SK-N-SH (cell line): ENCODE measurements around the gene MSX1. TPM values are rescaled to one million over a fixed set of nuclear protein-coding genes. Genes with fewer than 3 reads are reported as not detected.

ENCODE experiments used
- CTCF ChIA-PET: fragments of 300-600, 350-600 bp; formaldehyde crosslinking; extraction: SDS; loops from one replicate; lab custom pipeline; 2021; lab: Yijun Ruan, JAX
- POLR2A ChIA-PET: fragments of 350-600 bp; sonication (Branson Sonifier 250); formaldehyde crosslinking; extraction: SDS; loops from one replicate; lab custom pipeline; 2020; ENCODE audit warnings: antibody characterized with exemption, inconsistent platforms; lab: Yijun Ruan, JAX
- DNase-seq: peaks from one replicate; pipeline ENCODE4 v3.0.0; 2012
- H2AFZ ChIP-seq: fragments of 200-600 bp; sonication (generic); 2 replicates; pipeline ENCODE4 v1.8.1; 2016; ENCODE audit warnings: antibody characterized with exemption, mild to moderate bottlenecking, low read depth
- H3F3A ChIP-seq: fragments of 200-600 bp; sonication (generic); replicated peaks from 2 replicates; pipeline ENCODE3; 2016; ENCODE audit warnings: antibody characterized with exemption, mild to moderate bottlenecking; ENCODE audit not compliant: insufficient read depth
- H3K27ac ChIP-seq, 2 experiments: fragments of 200-500 bp in 1 of 2; fragments of 200-600 bp in 1 of 2; sonication (Bioruptor generic) in 1 of 2; sonication (generic), shearing (Covaris generic) in 1 of 2; 2 replicates each; pipeline versions ENCODE4 v1.5.1 to v1.6.1; 2014 to 2016; ENCODE audit warnings: low read depth in 2 of 2, inconsistent platforms in 1 of 2, low read length in 1 of 2, mild to moderate bottlenecking in 1 of 2, mixed read lengths in 1 of 2
- H3K27me3 ChIP-seq: fragments of 200-600 bp; sonication (generic), shearing (Covaris generic); 2 replicates; pipeline ENCODE4 v1.6.1; 2016; ENCODE audit warnings: mixed run types; ENCODE audit not compliant: insufficient read depth
- H3K36me3 ChIP-seq, 2 experiments: fragments of 200-500 bp in 1 of 2; fragments of 200-600 bp in 1 of 2; sonication (Bioruptor generic) in 1 of 2; sonication (generic) in 1 of 2; replicated peaks in 1 of 2; 2 replicates each; pipeline versions ENCODE3 to v1.5.1; 2014 to 2016; ENCODE audit warnings: low read length in 1 of 2, mild to moderate bottlenecking in 1 of 2; ENCODE audit not compliant: insufficient read depth in 2 of 2, control insufficient read depth in 1 of 2
- H3K4me1 ChIP-seq, 2 experiments: fragments of 200-500 bp in 1 of 2; fragments of 200-600 bp in 1 of 2; sonication (Bioruptor generic) in 1 of 2; sonication (generic), shearing (Covaris generic) in 1 of 2; 2 replicates each; pipeline versions ENCODE4 v1.5.1 to v1.6.1; 2014 to 2016; ENCODE audit warnings: low read depth in 1 of 2, low read length in 1 of 2, mixed run types in 1 of 2; ENCODE audit not compliant: insufficient read depth in 2 of 2, control insufficient read depth in 1 of 2
- H3K4me2 ChIP-seq: fragments of 200-600 bp; sonication (generic), shearing (Covaris generic); 2 replicates; pipeline ENCODE4 v1.6.1; 2017; ENCODE audit warnings: mixed run types
- H3K4me3 ChIP-seq, 2 experiments: fragments of 200-500 bp in 1 of 2; fragments of 200-600 bp in 1 of 2; sonication (Bioruptor generic) in 1 of 2; sonication (generic), shearing (Covaris generic) in 1 of 2; 2 replicates each; pipeline versions ENCODE4 v1.5.1 to v1.8.1; 2014 to 2016; ENCODE audit warnings: low read depth in 2 of 2, inconsistent platforms in 1 of 2, low read length in 1 of 2, mild to moderate bottlenecking in 1 of 2, mixed read lengths in 1 of 2, moderate library complexity in 1 of 2
- H3K79me2 ChIP-seq: fragments of 200-600 bp; sonication (generic); 2 replicates; pipeline ENCODE4 v1.8.1; 2017; ENCODE audit warnings: mild to moderate bottlenecking; ENCODE audit not compliant: insufficient read depth
- H3K9ac ChIP-seq: fragments of 200-600 bp; sonication (generic); 2 replicates; pipeline ENCODE4 v1.6.1; 2017; ENCODE audit warnings: mixed run types
- H3K9me2 ChIP-seq: fragments of 200-600 bp; sonication (generic); 2 replicates; pipeline ENCODE4 v1.6.1; 2017; ENCODE audit warnings: mixed run types
- H3K9me3 ChIP-seq: fragments of 200-600 bp; sonication (generic); 2 replicates; pipeline ENCODE4 v1.6.1; 2017; ENCODE audit warnings: mixed run types, mild to moderate bottlenecking, moderate library complexity
- H4K20me1 ChIP-seq: fragments of 200-600 bp; sonication (generic); 2 replicates; pipeline ENCODE4 v1.6.1; 2017; ENCODE audit warnings: mild to moderate bottlenecking, mixed run types; ENCODE audit not compliant: insufficient read depth
- CHD2 ChIP-seq: fragments of 150-350 bp; IDR thresholded peaks from 2 replicates; pipeline ENCODE4 v1.6.1; 2018; ENCODE audit warnings: low read length; ENCODE audit not compliant: partially characterized antibody
- ELF1 ChIP-seq: IDR thresholded peaks from 2 replicates; pipeline ENCODE4 v1.4.0; 2012
- EP300 ChIP-seq, 2 experiments: IDR thresholded peaks; 2 replicates each; pipeline versions ENCODE4 v1.4.0 to v1.6.1; 2012; ENCODE audit warnings: borderline replicate concordance in 1 of 2, low read depth in 1 of 2, low read length in 1 of 2
- FOSL2 ChIP-seq: IDR thresholded peaks from 2 replicates; pipeline ENCODE4 v1.4.0; 2012; ENCODE audit warnings: low read depth, mild to moderate bottlenecking, moderate library complexity, borderline replicate concordance
- FOXJ3 ChIP-seq: sonication (generic); formaldehyde crosslinking; IDR thresholded peaks from 2 replicates; pipeline ENCODE4 v1.5.1; 2020; ENCODE audit warnings: mild to moderate bottlenecking, missing genetic modification reagents
- FOXM1 ChIP-seq: IDR thresholded peaks from 2 replicates; pipeline ENCODE4 v1.4.0; 2012; ENCODE audit warnings: low read depth, mild to moderate bottlenecking
- MXI1 ChIP-seq: IDR thresholded peaks from 2 replicates; pipeline ENCODE4 v1.6.1; 2012; ENCODE audit warnings: mild to moderate bottlenecking, low read depth, low read length, improper control_type of control experiment
- POLR2AphosphoS5 ChIP-seq: IDR thresholded peaks from 2 replicates; pipeline ENCODE4 v1.6.1; 2012; ENCODE audit warnings: low read depth, low read length
- RFX5 ChIP-seq: IDR thresholded peaks from 2 replicates; pipeline ENCODE4 v1.6.1; 2012; ENCODE audit warnings: mild to moderate bottlenecking, improper control_type of control experiment, low read length
- RXRA ChIP-seq: IDR thresholded peaks from 2 replicates; pipeline ENCODE4 v1.4.0; 2012; ENCODE audit warnings: low read depth, mild to moderate bottlenecking, borderline replicate concordance
- TEAD4 ChIP-seq: IDR thresholded peaks from 2 replicates; pipeline ENCODE4 v1.4.0; 2012; ENCODE audit warnings: mild to moderate bottlenecking, borderline replicate concordance; ENCODE audit not compliant: insufficient read depth
- YY1 ChIP-seq: IDR thresholded peaks from 2 replicates; pipeline ENCODE4 v1.4.0; 2012; ENCODE audit warnings: low read depth, mild to moderate bottlenecking
- ZBTB33 ChIP-seq: IDR thresholded peaks from 2 replicates; pipeline ENCODE4 v1.4.0; 2012; ENCODE audit warnings: low read depth, borderline replicate concordance
- WGBS: methylation state at CpG from one replicate; pipeline ENCODE4 v1.1.6; 2017; ENCODE audit warnings: low lambda C conversion rate; 5-methylcytosine and 5-hydroxymethylcytosine counted together
- polyA plus RNA-seq, 3 experiments: library from polyadenylated mRNA; depleted of rRNA; stranded (reverse); fragments of >200 nt; gene quantifications; 2 replicates each; pipeline ENCODE4 v1.2.3, GENCODE V29; 2012
- TF ChIP-seq, protein P1 (sequence below): fragments of 200-600 bp; sonication (generic); IDR thresholded peaks from 2 replicates; pipeline ENCODE4 v1.6.1; 2017; ENCODE audit warnings: antibody characterized with exemption, mild to moderate bottlenecking, moderate library complexity

The MSX1 gene
- 1.5 and 2.1 TPM in 2 replicates for polyA plus RNA-seq (2012; rRNA removed)
- polyA plus RNA-seq (2012; cell fraction: cytosol; rRNA removed), result 0.97 and 1.7 TPM in 2 replicates
- polyA plus RNA-seq (2012; cell fraction: nucleus; rRNA removed), result 0.99 and 1.4 TPM in 2 replicates

DNA sequence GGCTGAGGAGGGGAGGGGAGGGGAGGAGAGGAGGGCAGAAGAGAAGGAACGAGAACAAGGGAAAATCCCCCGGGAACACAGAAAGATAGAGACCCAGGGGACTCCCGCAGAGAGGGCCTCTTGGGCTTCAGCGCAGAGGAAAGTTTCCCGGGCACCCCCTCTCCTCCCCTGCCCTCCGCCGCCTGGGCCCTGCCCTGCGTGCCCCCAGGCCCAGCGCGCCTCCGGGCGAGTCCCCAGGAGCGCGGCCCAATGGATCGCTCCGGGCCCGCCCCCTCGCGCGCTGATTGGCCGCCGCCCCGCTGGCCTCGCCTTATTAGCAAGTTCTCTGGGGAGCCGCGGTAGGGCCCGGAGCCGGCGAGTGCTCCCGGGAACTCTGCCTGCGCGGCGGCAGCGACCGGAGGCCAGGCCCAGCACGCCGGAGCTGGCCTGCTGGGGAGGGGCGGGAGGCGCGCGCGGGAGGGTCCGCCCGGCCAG, at the start of gene MSX1:
TSS of gene MSX1 (plus strand) at position 341 of the 474 bp plus-strand sequence. CDS start 235 bp downstream, outside the sequence.
- peak within 1 kb of the TSS; percentile 47 to 63 for H3K4me3 ChIP-seq
- peak within 1 kb of the TSS; percentile 79 for H2AFZ ChIP-seq
- H3K9me3 ChIP-seq, result no peaks in the 10 kb centered on the region
- no peaks in the 10 kb centered on the region for H3F3A ChIP-seq
- peak within 1 kb of the TSS; percentile 81 for H3K4me2 ChIP-seq
- DNase-seq, result peak; percentile 91
- no peaks in the 10 kb centered on the region for H3K9me2 ChIP-seq
- peaks cover 77% of the 10 kb centered on the region for H3K27me3 ChIP-seq
- no peaks in the 10 kb centered on the region for H3K79me2 ChIP-seq
- WGBS, result 3% methylated on average over 3 of the region's 44 CpGs
- H4K20me1 ChIP-seq, result peaks cover 12% of the 10 kb centered on the region; the same call in 1 of the 2 replicates
- ChIA-PET CTCF (interaction anchor here (1.0 kb wide), 1 partner anchor 10 kb away, joined by 5 read pairs; no protein-coding TSS in a partner anchor), POLR2A (no interaction called here)
- peaks cover 0 to 8% of the 10 kb centered on the region in 2 experiments; a peak in 1 of 4 replicates for H3K4me1 ChIP-seq
- H3K27ac ChIP-seq, result no peak within 1 kb of the TSS
- TF ChIP-seq POLR2AphosphoS5 (no peak), FOXM1 (no peak), MXI1 (no peak), EP300 (IDR thresholded peaks at IDR 0.05; ENCODE audit: borderline replicate concordance in 1 of 2, low read depth in 1 of 2, low read length in 1 of 2) (no peak), YY1 (no peak), TEAD4 (no peak), RXRA (no peak), RFX5 (no peak), FOXJ3 (CRISPR knock-in tag) (no peak), CHD2 (no peak), FOSL2 (no peak), ZBTB33 (no peak), ELF1 (no peak)
- TF ChIP-seq, protein P1, sequence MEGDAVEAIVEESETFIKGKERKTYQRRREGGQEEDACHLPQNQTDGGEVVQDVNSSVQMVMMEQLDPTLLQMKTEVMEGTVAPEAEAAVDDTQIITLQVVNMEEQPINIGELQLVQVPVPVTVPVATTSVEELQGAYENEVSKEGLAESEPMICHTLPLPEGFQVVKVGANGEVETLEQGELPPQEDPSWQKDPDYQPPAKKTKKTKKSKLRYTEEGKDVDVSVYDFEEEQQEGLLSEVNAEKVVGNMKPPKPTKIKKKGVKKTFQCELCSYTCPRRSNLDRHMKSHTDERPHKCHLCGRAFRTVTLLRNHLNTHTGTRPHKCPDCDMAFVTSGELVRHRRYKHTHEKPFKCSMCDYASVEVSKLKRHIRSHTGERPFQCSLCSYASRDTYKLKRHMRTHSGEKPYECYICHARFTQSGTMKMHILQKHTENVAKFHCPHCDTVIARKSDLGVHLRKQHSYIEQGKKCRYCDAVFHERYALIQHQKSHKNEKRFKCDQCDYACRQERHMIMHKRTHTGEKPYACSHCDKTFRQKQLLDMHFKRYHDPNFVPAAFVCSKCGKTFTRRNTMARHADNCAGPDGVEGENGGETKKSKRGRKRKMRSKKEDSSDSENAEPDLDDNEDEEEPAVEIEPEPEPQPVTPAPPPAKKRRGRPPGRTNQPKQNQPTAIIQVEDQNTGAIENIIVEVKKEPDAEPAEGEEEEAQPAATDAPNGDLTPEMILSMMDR, result no peak
- H3K36me3 ChIP-seq, result no peaks in the 10 kb centered on the region
- no peak within 1 kb of the TSS for H3K9ac ChIP-seq
